Gastrocnemius medialis (tissue), 4 donors: ENCODE results near the gene DHRS4. TPM values are rescaled to one million over a fixed set of nuclear protein-coding genes. Genes with fewer than 3 reads are reported as not detected.
A peak's percentile ranks its signal among the peaks of the same experiment; 100 is the strongest.
"Not testable (repeated sequence)": the region's sequence is repeated elsewhere in the genome, so short reads cannot be mapped to it uniquely, and the experiment has no call there.

Experiments
- ATAC-seq, 2 donors: fragments of 150-250 bp; one replicate each; pipeline ENCODE4 v1.9.1; 2016
- DNase-seq, 2 donors: peaks; one replicate each; pipeline ENCODE4 v3.0.0-alpha.2; 2019
- H3K27ac ChIP-seq, 4 donors: fragments of 200-600 bp; sonication (generic); 1 replicate in 1 of 4; 2 replicates in 3 of 4; pipeline ENCODE4 v1.5.1; 2016 to 2018; ENCODE audit warnings: mild to moderate bottlenecking in 2 of 4, moderate library complexity in 1 of 4
- H3K27me3 ChIP-seq, 3 donors: fragments of 200-600 bp; sonication (generic) in 2 of 3; 1 replicate in 1 of 3; 2 replicates in 2 of 3; pipeline versions ENCODE4 v1.5.1 to v1.6.0; 2016 to 2019; ENCODE audit warnings: mild to moderate bottlenecking in 1 of 3, moderate library complexity in 1 of 3
- H3K36me3 ChIP-seq, 2 donors: fragments of 200-600 bp; sonication (generic) in 1 of 2; one replicate each; pipeline ENCODE4 v1.5.1; 2017 to 2018
- H3K4me1 ChIP-seq, 2 donors: fragments of 200-600 bp; sonication (generic) in 1 of 2; one replicate each; pipeline ENCODE4 v1.5.1; 2016 to 2017; ENCODE audit warnings: mild to moderate bottlenecking in 2 of 2
- H3K4me3 ChIP-seq, 4 donors: fragments of 200-600 bp; sonication (generic) in 3 of 4; 1 replicate in 1 of 4; 2 replicates in 3 of 4; pipeline ENCODE4 v1.5.1; 2016 to 2019; ENCODE audit warnings: mild to moderate bottlenecking in 2 of 4
- H3K9me3 ChIP-seq, 3 donors: fragments of 200-600 bp; sonication (generic) in 2 of 3; 1 replicate in 1 of 3; 2 replicates in 2 of 3; pipeline ENCODE4 v1.5.1; 2016 to 2019
- CTCF ChIP-seq, 5 experiments: fragments of 450-650 bp in 3 of 5; fragments of 200-600 bp in 2 of 5; sonication (generic) in 2 of 5; IDR thresholded peaks in 4 of 5; conservative IDR thresholded peaks in 1 of 5; 1 replicate in 4 of 5; 2 replicates in 1 of 5; pipeline ENCODE4 v1.5.1; 2016 to 2019; ENCODE audit warnings: antibody characterized with exemption in 5 of 5, mild to moderate bottlenecking in 3 of 5, moderate library complexity in 3 of 5
- in situ Hi-C, 4 donors: fragments of 200-750 bp; cut with MboI; loops; one replicate each; pipeline versions ENCODE4 v1.15.0 to v1.8.0; 2017; ENCODE audit warnings: low sequenced_read_pairs in 4 of 4
- intact Hi-C: fragments of 100-400 bp; cut with DNase I; formaldehyde crosslinking; loops from one replicate; pipeline ENCODE4 v1.15.1; 2023; ENCODE audit warnings: low total_unique reads
- total RNA-seq, 4 donors: library from RNA; depleted of rRNA; stranded (reverse); fragments of >200 nt; gene quantifications; one replicate each; pipeline versions ENCODE4 v1.1.0 to v1.2.3, GENCODE V29; 2016

Gene DHRS4
- total RNA-seq, 4 donors from 2014 or later: 26.0 to 56.2 (median 44.1) TPM

- H3K9me3 ChIP-seq, DNase-seq, ATAC-seq, H3K4me1 ChIP-seq, H3K36me3 ChIP-seq, H3K4me3 ChIP-seq, H3K27me3 ChIP-seq, intact Hi-C loops, in situ Hi-C loops: not testable (repeated sequence)
- peak overlapping the region in 1 of 4 donors; percentile 31 for H3K27ac ChIP-seq
Measured at GRCh38 chr14:23961704-23962103, 8.1 kb downstream of the DHRS4 start.

GRCh38 chr14:23969130-23969480 is 15.5 kb downstream of the DHRS4 start:
- intact Hi-C loops, H3K27me3 ChIP-seq, ATAC-seq, DNase-seq, H3K9me3 ChIP-seq, in situ Hi-C loops, H3K4me1 ChIP-seq, H3K27ac ChIP-seq, H3K36me3 ChIP-seq: not testable (repeated sequence)
- H3K4me3 ChIP-seq: peak overlapping the region in 2 of 4 donors; percentile 49 to 51

GRCh38 chr14:23969481-23970282 is 16.1 kb downstream of the DHRS4 start:
- intact Hi-C loops, in situ Hi-C loops, H3K36me3 ChIP-seq, H3K27me3 ChIP-seq, DNase-seq, H3K4me1 ChIP-seq, H3K9me3 ChIP-seq: not testable (repeated sequence)
- ATAC-seq: peak; percentile 80 to 84
- Histone ChIP-seq H3K27ac (peak overlapping the region; percentile 43 to 67 (median 55)), H3K4me3 (peak overlapping the region; percentile 49 to 56 (median 52))

GRCh38 chr14:23970283-23970659 is 16.7 kb downstream of the DHRS4 start:
- H3K36me3 ChIP-seq, ATAC-seq, H3K27ac ChIP-seq, DNase-seq, H3K4me1 ChIP-seq, intact Hi-C loops, in situ Hi-C loops, H3K9me3 ChIP-seq, H3K27me3 ChIP-seq: not testable (repeated sequence)
- H3K4me3 ChIP-seq: peak overlapping the region in 1 of 4 donors; percentile 49

GRCh38 chr14:23973178-23973577 is 19.6 kb downstream of the DHRS4 start:
- H3K9me3 ChIP-seq, DNase-seq, H3K36me3 ChIP-seq, H3K27ac ChIP-seq, intact Hi-C loops, H3K27me3 ChIP-seq, ATAC-seq, in situ Hi-C loops, H3K4me1 ChIP-seq, H3K4me3 ChIP-seq: not testable (repeated sequence)

GRCh38 chr14:23974041-23974440 is 20.5 kb downstream of the DHRS4 start:
- H3K4me1 ChIP-seq, H3K4me3 ChIP-seq, DNase-seq, ATAC-seq, in situ Hi-C loops, H3K36me3 ChIP-seq, H3K27ac ChIP-seq, H3K27me3 ChIP-seq, H3K9me3 ChIP-seq: not testable (repeated sequence)
- intact Hi-C loops: loop anchor here (1.0 kb wide), 1 partner anchor 40 kb away; no protein-coding TSS in a partner anchor

- H3K27me3 ChIP-seq, H3K4me3 ChIP-seq, in situ Hi-C loops, intact Hi-C loops, H3K9me3 ChIP-seq, H3K27ac ChIP-seq, DNase-seq, H3K4me1 ChIP-seq, H3K36me3 ChIP-seq: not testable (repeated sequence)
- peak in 1 of 5 experiments; percentile 15 for TF ChIP-seq CTCF (IDR thresholded peaks at IDR 0.05 in 4 of 5, conservative IDR thresholded peaks at IDR 0.05 in 1 of 5)
- ATAC-seq: peak in 1 of 2 donors; percentile 53
Measured at GRCh38 chr14:23977208-23977607, 23.6 kb downstream of the DHRS4 start.

- H3K36me3 ChIP-seq, intact Hi-C loops, H3K9me3 ChIP-seq, H3K27ac ChIP-seq, H3K27me3 ChIP-seq, DNase-seq, H3K4me3 ChIP-seq, ATAC-seq: not testable (repeated sequence)
- in situ Hi-C loops: loop anchor here in 2 of 4 donors (10.0 kb wide), 1 partner anchor 53 kb away; no protein-coding TSS in a partner anchor
- peaks cover 3 to 11% of the 10 kb centered on the region in 2 donors for H3K4me1 ChIP-seq
Measured at GRCh38 chr14:23981951-23982813, 28.6 kb downstream of the DHRS4 start.
